TTC549 (cell line): Measurements from ENCODE around the gene PLA2G4E.

Experiments used
- FAIRE-seq: peaks from 2 replicates; lab custom pipeline; 2012; peaks lifted over from hg19 to GRCh38; lab: Jason Lieb, UNC

The PLA2G4E gene, protein sequence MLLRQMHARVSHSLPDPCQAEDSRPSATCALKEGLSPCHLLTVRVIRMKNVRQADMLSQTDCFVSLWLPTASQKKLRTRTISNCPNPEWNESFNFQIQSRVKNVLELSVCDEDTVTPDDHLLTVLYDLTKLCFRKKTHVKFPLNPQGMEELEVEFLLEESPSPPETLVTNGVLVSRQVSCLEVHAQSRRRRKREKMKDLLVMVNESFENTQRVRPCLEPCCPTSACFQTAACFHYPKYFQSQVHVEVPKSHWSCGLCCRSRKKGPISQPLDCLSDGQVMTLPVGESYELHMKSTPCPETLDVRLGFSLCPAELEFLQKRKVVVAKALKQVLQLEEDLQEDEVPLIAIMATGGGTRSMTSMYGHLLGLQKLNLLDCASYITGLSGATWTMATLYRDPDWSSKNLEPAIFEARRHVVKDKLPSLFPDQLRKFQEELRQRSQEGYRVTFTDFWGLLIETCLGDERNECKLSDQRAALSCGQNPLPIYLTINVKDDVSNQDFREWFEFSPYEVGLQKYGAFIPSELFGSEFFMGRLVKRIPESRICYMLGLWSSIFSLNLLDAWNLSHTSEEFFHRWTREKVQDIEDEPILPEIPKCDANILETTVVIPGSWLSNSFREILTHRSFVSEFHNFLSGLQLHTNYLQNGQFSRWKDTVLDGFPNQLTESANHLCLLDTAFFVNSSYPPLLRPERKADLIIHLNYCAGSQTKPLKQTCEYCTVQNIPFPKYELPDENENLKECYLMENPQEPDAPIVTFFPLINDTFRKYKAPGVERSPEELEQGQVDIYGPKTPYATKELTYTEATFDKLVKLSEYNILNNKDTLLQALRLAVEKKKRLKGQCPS

DNA sequence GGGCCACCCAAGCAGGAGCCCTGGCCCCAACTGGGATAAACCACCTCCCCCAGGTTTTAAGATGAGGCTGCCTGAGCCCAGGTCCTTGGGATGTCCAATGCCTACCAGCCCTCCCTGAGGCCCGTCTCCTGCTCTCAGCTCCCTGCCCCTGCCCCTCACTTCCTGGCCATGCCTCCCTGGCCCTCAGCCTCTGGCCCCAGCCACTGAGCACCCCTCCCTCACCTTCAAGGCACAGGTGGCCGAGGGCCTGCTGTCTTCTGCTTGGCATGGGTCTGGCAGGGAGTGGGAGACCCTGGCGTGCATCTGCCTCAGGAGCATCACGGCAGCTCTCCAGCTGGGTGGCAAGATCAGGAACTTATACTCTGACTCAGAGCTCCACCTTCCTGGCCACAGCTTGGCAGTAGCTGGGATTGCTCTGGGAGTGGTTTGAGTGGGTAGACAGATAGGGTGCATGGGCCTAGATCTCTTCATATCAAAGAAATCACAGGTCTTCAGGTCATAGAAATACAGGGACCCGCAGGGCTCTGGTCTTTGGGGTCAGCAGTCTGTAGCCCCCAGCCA is at the start of gene PLA2G4E:
Gene PLA2G4E (minus strand): TSS at position 330 of the 561 bp plus-strand sequence. CDS start 12 bp downstream, at position 318.
- no peak for FAIRE-seq

DNA sequence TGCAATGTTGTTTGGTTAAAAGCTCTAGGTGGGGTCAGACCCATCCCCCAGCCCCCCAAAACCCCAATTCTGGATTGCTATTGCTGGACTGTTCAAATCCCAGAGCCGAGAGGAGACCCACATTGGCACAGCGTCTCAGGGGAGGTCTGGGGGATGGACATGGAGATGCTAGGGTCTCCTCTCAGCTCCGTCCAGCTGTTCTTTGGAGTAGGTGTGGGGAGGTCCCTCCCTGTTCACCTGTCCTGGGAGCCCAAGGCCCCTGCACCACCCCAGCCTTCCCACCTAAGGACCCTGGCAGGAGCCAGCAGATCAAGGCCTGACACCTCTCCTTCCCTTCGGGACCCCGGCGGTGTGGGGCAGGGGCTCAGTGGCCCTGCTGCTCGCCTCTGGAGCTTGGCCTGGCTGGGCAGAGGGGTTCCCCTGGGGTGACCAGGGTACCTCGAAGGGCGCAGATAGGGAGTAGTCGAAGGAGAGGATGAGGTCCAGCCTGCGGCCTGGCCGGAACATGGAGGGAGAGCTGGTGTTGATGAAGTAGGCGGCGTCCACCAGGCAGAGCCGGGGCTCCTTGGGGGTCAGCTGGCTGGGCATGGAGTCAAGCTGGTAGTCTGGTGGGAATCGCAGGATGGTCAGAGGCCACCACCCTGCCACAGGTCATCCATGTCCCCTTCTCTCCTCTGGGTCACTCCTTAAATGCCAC is 49.6 kb upstream of the PLA2G4E start:
- FAIRE-seq: no peak

DNA sequence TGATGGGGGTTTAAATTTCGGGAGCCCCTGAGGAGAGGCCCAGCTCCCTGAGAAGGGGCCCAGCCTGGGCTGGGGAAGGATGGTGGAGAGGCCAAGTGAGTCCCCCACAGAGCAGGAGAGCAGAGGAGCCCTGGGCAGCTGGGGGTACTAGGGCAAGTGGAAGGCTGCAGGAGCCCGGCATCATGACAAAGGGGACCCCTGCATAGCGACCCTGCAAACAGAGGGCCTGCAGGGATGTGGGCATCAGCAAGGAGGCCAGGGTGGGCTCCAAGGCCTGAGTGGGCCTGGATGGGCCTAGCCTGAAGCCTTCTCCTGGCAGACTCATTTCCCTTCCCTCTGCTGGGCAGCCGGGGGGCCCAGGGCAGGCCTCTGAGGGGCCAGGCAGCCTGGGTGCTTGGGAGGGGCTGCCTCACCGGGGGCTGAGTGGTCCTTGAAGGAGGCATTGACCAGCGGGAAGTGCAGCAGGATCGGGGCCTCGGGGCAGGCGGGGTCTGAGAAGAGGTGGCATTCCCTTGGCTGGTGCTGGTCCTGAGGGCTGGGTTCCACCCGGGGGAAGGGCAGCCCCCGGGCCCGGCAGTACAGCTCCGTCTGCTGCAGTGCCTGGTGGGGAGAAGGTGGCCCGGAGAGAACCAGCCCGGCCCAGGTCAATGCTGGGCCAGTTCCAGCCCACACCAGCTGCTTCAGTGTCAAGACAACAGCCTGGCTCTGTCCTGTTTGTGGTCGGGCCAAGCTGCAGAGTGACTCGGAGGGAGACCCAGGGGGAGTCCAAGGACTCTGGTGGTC is 48.8 kb upstream of the PLA2G4E start:
- FAIRE-seq: no peak

DNA sequence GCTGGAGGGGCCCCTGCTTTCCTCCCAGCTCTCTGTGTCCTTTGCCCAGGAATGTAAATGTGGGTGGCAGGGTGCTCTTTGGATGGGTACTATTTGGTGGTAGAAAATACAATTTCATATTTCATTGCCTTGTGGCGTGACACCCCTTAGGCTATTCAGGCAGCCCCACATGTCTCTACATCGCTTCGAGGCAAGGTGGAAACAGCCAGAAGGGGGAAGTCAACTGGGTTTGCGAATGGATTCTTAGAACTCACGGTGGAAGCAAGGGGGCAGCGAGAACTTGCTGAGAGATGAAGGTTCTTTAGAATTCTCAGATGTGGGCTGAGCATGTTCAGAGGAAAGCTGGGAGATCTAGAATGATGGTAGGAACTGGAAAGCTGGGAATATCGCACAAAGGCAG is 48.2 kb upstream of the PLA2G4E start:
- FAIRE-seq: no peak

DNA sequence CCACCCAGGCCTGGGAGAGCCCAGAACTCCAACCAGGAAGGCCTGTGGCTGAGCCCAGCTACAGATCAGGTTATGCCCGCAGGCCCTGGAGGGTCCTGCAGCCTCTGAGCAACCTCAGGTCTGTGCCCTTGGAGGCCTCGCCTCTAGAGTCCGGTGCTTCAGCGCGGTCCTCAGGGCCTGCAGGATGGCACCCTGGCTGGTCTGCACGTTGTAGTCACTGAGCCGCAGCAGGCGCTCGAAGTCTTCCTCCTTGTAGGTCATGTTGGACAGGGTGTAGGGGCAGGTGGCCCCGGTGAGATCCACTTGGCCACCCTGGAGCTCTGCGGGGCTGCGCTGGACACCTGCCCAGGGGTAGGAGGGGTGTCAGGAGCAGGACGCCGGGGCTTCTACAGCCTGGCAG is 47.8 kb upstream of the PLA2G4E start:
- FAIRE-seq: no peak

DNA sequence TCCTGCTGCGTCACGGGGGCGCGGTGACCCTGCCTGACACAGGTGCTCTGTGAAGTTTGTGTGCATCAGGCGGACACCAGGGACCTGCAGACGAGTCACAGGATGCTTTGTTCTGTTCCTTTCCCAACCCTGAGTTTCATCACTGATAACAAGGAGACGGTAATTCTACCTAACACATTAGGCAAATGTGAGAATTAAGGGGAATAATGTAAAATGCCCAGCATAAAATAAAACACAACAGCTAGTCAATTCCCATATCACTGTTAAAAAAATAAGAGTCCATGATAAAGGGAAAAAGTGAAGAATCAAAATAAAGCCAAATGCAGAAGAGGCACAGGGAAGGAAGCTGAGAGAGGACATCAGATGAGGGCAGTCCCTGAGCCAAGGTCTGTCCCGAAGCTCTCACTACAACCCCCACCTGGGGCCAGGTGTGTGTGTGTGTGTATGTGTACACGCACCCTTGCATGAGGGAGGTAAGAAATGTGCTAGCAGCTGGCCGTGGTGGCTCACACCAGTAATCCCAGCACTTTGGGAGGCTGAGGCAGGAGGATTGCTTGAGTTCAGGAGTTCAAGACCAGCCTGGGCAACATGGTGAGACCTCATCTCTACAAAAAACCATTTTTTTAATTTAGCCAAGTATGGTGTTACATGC is 46.0 kb upstream of the PLA2G4E start:
- no peak for FAIRE-seq

DNA sequence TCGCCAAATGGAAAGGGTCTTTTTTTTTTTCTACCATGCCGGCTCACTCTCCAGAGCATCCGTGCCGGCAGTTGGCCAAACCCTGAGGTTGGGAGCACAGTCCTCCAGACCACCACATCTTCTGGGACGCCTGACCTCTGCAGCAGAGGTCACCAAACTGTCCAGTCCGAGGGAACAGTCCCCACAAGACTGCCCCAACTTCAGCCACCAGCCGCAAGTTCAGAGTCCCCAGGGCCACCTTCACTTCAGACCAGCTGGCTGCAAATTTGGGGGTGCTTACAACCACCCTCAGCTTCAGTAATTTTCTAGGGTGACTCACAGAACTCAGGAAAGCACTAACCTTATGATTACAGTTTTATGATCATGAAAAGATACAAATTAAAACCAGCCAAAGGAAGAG is 44.6 kb upstream of the PLA2G4E start:
- no peak for FAIRE-seq

DNA sequence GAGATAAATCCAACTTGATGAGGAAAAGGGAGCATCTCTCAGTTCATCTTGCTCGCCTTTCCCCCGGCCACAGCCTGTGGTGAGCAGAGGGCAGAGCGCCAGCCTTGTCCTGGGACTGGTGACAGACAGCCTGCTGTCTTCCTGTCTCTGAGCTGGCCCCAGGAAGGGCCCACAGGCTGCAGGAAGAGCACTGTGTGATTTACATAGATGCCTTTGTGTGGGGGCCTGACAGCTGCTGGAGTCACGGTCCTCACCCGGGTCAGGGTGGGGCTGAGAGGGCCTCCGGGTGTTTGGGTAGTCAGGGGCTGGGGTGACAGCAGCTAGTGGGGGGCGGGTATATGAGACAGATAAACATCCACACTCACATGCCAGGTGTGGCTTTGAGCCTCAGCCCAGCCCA is 44.2 kb upstream of the PLA2G4E start:
- FAIRE-seq: no peak

DNA sequence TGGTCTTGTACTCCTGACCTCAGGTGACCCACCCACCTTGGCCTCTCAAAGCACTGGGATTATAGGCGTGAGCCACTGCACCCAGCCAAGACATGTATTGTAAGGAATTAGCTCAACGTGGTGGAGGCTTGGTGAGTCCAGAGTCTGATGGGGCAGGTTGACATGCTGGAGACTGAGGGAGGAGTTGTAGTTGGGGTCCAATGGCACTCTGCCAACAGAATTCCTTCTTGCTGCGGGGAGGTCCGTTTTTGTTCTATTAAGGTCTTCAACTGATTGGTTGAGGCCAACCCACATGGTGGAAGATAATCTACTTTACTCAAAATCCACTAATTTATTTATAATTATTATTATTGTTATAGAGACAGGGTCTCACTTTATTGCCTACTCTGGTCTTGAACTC is 43.4 kb upstream of the PLA2G4E start:
- FAIRE-seq: no peak

DNA sequence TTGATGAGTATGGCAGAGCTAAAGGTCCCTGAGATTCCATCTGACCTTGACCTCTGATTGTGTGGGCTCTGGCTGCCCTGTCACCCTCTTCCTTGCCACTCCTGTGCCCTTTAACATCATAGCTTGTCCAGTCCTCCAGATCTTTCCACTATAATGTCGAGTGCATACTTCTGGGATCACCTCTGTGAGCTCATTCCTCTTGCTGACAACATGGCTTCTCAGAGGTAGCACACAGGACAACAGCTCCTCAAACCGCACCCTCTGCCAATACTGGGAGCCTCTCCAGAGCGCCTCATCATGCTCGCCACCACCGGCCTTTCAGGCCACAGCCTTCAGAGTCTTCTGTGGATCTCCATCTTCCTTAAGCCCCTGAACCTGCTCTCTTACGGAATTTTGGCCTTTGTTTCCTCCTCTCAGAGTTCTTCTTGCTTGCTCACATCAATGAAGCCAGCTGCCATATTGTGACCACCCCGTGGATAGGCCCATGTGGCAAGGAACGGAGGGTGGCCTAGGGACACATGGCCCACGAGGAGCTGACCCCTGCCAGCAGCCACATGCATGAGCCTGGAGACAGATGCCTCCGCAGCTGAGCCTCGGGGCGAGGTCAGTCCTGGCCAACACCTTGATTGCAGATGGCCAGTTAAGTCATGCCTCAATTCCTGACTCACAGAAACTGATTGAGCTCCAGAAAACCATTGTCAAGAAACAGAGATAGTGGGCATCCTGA is 42.4 kb upstream of the PLA2G4E start:
- FAIRE-seq: no peak

DNA sequence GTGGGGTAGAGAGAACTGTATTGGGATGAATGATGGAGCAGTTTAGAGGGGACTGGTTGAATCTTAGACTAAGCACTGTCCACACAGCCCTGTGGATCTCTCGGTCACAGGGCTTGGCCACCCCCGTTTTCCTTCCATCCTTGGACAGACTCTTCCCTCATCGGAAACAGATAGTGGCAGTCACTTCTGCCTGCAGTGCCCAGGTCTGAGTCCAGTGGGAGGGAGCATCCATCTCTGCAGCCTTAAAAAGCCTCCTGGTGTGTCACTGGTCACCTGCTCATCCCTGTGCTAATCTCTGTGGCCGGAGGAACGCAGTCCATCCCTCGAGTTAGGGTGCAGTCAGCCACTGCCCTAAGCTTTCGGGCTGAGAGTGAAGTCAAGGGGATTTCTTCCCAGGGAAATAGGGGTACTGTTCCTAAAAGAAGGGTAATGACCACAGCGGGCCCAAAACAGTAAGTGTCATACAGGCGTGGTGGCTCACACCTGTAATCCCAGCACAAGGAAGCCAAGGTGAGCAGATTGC is 41.5 kb upstream of the PLA2G4E start:
- FAIRE-seq: no peak

DNA sequence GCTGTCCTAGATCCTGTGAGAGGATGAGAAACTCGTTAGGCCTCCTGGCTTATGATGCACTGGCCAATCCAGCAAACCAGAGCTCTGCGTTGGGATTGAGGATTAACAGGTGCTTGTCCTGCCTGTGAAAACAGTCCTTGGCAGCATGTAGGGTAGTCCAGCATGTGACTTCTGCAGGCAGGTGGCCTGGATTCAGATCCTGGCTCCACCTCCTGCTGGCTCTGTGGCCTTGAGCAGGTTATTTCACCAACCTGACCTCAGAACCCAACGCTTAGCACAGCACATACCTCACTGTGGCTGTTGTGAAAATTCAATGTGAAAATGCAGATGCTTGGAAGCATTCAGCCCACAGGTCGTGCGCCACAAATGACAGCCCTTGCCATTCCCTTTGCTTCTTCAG is 40.0 kb upstream of the PLA2G4E start:
- no peak for FAIRE-seq

DNA sequence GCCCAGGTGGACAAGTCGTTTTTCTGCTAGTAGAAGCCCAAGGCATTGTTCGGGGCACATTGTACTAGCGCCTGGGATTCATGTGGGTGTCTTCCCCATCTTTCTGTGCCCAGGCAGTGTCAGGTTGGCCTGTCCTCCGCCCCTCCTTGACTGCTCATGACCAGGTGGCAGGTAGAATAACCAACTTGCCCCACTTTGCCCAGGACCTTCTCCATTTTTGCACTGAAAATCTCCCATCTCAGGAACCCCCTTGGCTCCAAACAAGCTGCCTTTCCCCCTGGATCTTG is 39.6 kb upstream of the PLA2G4E start:
- FAIRE-seq: no peak

DNA sequence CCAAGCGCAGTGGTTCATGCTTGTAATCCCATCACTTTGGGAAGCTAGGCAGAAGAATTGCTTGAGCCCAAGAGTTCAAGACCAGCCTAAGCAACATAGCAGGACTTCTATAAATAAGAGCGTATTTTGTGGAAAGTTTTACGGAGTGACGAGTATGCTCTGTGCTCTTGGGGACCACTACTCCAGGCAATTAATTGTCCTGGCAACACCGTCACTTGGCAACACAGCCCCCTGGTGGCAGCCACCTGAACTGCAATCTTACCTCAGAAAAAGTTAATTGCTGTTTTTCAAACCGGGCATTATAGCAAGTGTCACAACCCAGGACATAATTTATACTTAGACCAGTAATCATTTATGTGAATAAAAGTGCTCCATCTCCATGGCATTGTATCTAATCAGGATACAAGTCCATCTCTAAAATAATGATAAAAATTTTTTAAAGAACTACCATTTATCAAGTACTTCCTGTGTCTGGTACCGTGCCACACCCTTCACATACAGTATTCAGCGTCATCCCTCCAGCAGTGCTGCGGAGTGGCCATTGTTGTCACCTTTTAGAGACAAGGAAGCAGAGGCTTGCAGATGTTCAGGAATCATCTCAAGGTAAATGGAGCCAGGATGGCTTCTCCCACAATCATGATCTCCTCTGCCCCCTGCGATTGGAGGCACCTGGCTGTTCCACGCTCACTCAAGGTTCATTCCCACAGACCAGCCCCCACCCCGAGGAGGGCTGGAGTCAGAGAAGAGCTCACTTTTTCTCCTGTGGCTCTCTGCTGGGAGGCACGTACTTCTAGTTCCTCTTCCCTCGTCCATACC is 39.0 kb upstream of the PLA2G4E start:
- no peak for FAIRE-seq

DNA sequence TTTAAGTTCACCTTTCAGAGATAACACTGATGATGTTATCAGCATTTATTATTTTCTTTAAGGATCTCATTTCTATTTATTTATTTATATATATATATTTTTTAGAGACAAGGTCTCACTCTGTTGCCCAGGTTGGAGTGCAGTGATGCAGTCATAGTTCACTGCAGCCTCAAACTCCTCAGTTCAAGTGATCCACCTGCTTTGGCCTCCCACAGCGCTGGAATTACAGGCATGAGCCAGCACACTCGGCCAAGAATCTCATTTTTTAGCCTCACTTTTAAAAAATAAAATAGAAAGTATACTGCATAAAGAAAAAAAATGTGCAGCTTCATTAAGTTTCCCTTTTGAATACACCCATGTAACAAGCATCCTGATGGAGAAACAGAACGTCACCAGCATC is 37.9 kb upstream of the PLA2G4E start:
- FAIRE-seq: no peak

DNA sequence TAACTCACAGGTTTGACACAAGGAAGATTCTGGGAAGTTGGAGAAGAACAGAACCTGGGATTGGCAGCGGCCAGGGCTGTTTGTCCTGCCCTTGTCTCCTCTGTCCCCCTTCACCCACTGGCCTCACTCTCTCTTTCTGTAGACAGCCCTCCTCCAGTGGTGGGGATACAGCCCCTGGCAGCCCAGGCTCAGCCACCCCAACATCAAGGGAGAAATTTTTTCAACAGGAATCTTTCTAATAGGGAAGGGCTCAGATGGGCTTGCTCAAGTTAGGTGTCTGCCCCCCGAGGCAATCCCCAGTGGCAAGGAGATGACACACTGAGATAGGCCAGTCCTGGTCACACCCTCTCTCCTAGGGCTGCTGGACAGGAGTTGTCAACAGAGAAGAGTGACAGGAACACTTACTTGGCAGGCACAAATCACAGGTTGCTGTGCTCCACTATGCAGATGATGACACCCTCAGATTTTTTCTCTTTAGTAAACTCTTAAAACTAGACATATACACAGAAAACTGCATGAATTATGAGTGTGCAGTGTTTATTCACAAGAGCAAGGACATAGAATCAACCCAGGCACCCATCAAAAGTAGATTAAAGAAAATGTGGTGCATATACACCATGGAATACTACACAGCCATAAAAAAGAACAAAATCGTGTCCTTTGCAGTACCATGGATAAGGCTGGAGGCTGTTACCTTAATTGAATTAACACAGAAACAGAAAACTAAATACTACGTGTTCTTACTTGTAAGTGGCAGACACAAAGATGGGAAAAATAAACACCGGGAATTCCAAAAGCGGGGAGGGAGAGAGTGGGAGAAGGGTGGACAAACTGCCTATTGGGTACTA is 37.2 kb upstream of the PLA2G4E start:
- FAIRE-seq: no peak

DNA sequence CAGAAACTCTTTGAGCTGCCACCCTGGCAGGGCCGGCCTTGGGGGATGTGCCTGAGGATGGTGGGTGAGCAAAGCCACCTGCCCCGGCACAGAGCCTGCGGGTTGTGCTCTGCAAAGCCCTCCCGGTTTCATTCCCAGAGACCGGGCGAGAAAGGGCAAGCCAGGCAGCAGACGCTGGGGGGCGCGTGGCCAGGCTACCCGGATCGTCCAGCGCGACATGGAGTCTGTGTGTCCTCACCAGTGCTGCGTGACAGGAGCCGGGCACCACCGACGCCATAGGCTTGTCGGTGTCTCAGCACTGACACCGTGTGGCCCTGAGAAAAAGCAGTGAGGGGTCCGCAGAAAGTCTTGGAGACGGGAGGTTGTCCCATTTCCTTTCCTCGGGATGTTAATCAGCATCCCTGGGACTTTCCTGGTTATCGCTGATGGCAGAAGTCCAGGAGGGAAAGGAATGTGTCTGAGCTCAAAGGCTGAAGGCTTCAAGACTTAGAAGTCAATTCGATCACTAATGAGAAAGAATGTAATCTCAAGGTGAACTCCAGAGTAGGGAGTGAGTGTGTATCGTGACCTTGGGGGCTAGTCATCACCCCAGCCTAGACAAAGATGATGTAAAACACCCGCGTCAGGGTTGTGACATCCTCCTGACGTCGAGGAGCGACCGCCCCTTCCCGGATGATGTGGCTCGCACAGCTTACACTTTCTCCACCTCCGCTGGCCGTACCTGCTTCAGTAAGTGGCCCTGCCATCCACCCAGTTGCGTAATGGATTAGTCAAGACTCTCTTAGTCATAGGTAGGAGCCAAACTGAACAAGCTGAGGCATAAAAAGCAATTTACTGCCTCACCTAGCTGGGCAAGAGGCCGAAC is 36.3 kb upstream of the PLA2G4E start:
- FAIRE-seq: no peak

DNA sequence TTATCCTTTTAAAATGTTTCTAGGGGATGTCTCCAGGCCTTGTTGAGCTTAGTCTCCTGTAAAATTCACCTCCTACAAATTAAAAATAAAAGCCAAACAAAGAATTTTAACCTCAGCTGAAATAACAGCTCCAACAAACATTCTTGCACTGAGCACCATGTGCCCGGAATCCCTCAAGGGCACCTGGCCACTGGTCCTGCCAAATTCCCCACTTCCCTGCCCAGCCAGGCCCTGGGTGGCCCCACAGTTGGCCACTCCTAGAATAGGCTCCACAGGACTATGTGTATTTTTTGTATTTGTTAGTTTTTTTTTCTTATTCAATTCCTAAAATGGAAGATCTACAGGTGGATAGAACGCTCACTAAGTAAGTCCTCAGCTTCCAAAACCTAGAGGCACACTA is 33.1 kb upstream of the PLA2G4E start:
- no peak for FAIRE-seq
